Measurements from ENCODE around the gene SELENOI.

- TF ChIP-seq GATA3 (IDR thresholded peaks at IDR 0.05; ENCODE audit: low read depth, low read length) (peak; percentile 86), GATA2 (IDR thresholded peaks at IDR 0.05; ENCODE audit: low read depth, low read length) (peak; percentile 60; the same call in 1 of the 2 replicates)
Measured at GRCh38 chr2:26364669-26365068, 18.7 kb downstream of the SELENOI start.
